K562 (cell line): ENCODE results near the gene ADAD1.

ENCODE experiments used
- ASH1L ChIP-seq: fragments of 450-650 bp; IDR thresholded peaks from 2 replicates; pipeline ENCODE4 v1.6.1; 2018; ENCODE audit warnings: borderline replicate concordance, mild to moderate bottlenecking, low read depth; ENCODE audit not compliant: partially characterized antibody
- CBX5 ChIP-seq: IDR thresholded peaks from 2 replicates; pipeline ENCODE4 v1.6.1; 2014; ENCODE audit warnings: low read depth, borderline replicate concordance
- DIDO1 ChIP-seq: fragments of 450-650 bp; IDR thresholded peaks from 2 replicates; pipeline ENCODE4 v1.6.1; 2016; ENCODE audit warnings: low read depth, missing biosample characterization, missing genetic modification characterization
- NCOA1 ChIP-seq: fragments of 450-650 bp; IDR thresholded peaks from 2 replicates; pipeline ENCODE4 v1.6.1; 2016; ENCODE audit warnings: low read depth
- REST ChIP-seq, 2 experiments: fragments of 450-650 bp; formaldehyde crosslinking in 1 of 2; IDR thresholded peaks; 2 replicates each; pipeline versions ENCODE4 v1.4.0 to v1.6.1; 2014 to 2020; ENCODE audit warnings: mild to moderate bottlenecking in 2 of 2, borderline replicate concordance in 1 of 2, low read depth in 1 of 2
- SRSF7 ChIP-seq: fragments of 200-400 bp; formaldehyde crosslinking; optimal IDR thresholded peaks from 2 replicates; pipeline ENCODE3; 2017; ENCODE audit warnings: mild to moderate bottlenecking, low read depth, low read length
- TF ChIP-seq, protein P1 (sequence below): sonication (generic); formaldehyde crosslinking; IDR thresholded peaks from 2 replicates; pipeline ENCODE4 v1.8.1; 2023; ENCODE audit warnings: mild to moderate bottlenecking, missing genetic modification reagents, moderate library complexity

DNA sequence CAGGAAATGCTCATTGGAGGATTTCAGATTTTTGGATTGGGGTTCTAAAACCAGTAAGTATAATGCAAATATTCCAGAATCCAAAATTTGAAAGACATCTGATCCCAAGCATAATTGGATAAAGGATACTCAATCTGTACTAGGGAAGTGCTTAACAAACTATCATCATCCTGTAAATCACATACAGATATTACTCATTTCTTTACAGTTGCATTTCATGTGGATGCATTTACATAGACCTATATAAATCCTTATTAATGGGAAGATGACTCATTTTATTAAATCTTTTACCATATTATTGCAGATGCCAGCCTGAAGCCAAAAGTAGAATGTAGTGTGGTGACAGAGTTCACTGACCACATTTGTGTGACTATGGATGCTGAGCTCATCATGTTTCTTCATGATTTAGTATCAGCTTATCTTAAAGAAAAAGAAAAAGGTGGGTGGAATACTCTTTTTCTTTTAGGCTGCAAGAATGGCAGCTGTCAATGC is 22.4 kb upstream of the ADAD1 start:
- TF ChIP-seq SRSF7, result no peak
- no peak for TF ChIP-seq REST (IDR thresholded peaks at IDR 0.05; ENCODE audit: borderline replicate concordance)
- no peak for TF ChIP-seq REST (CRISPR knock-in tag; IDR thresholded peaks at IDR 0.05; ENCODE audit: low read depth)
- no peak for TF ChIP-seq NCOA1
- TF ChIP-seq DIDO1, result no peak
- no peak for TF ChIP-seq CBX5
- no peak for TF ChIP-seq ASH1L
- TF ChIP-seq, protein P1, sequence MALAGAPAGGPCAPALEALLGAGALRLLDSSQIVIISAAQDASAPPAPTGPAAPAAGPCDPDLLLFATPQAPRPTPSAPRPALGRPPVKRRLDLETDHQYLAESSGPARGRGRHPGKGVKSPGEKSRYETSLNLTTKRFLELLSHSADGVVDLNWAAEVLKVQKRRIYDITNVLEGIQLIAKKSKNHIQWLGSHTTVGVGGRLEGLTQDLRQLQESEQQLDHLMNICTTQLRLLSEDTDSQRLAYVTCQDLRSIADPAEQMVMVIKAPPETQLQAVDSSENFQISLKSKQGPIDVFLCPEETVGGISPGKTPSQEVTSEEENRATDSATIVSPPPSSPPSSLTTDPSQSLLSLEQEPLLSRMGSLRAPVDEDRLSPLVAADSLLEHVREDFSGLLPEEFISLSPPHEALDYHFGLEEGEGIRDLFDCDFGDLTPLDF (CRISPR knock-in tag), result no peak
